GM19467 (cell line): ENCODE results near the gene SYNGR1.

ENCODE experiments used
- ATAC-seq: cut with Tn5 transposase; IDR thresholded peaks from one replicate; pipeline ENCODE4 v1.9.1; 2021; ENCODE audit warnings: mild to moderate bottlenecking, moderate library complexity; ENCODE audit not compliant: unreplicated experiment

The SYNGR1 gene

GRCh38 chr22:39368461-39368911, 18.7 kb downstream of the SYNGR1 start:
- ATAC-seq: no peak

GRCh38 chr22:39369186-39369585, 19.4 kb downstream of the SYNGR1 start:
- no peak for ATAC-seq

GRCh38 chr22:39369586-39369985, 19.8 kb downstream of the SYNGR1 start:
- ATAC-seq: no peak

- no peak for ATAC-seq
These were observed 21.9 kb downstream of the SYNGR1 start for GRCh38 chr22:39371732-39372131.

GRCh38 chr22:39374191-39374590, 24.4 kb downstream of the SYNGR1 start:
- no peak for ATAC-seq

- ATAC-seq: no peak
These were observed 25.0 kb downstream of the SYNGR1 start for GRCh38 chr22:39374801-39375200.

- no peak for ATAC-seq
These were observed 25.9 kb downstream of the SYNGR1 start for GRCh38 chr22:39375646-39376045.

GRCh38 chr22:39379756-39380730, 30.3 kb downstream of the SYNGR1 start:
- ATAC-seq: no peak

- no peak for ATAC-seq
These were observed 31.4 kb downstream of the SYNGR1 start for GRCh38 chr22:39381009-39381755.

GRCh38 chr22:39381930-39382329, 32.1 kb downstream of the SYNGR1 start:
- ATAC-seq: no peak

- ATAC-seq: no peak
These were observed 32.6 kb downstream of the SYNGR1 start for GRCh38 chr22:39382410-39382809.

- no peak for ATAC-seq
These were observed 34.2 kb downstream of the SYNGR1 start for GRCh38 chr22:39383841-39384625.

- ATAC-seq: no peak
These were observed 35.1 kb downstream of the SYNGR1 start for GRCh38 chr22:39384750-39385480.

- no peak for ATAC-seq
These were observed 38.6 kb downstream of the SYNGR1 start for GRCh38 chr22:39388261-39389011.

GRCh38 chr22:39389420-39389819, 39.6 kb downstream of the SYNGR1 start:
- no peak for ATAC-seq

GRCh38 chr22:39392341-39392948, 42.7 kb downstream of the SYNGR1 start:
- no peak for ATAC-seq

GRCh38 chr22:39395936-39396796, 46.4 kb downstream of the SYNGR1 start:
- ATAC-seq: no peak

GRCh38 chr22:39396797-39397195, 47.0 kb downstream of the SYNGR1 start:
- no peak for ATAC-seq
